Parathyroid adenoma (tissue), 2 donors: Measurements from ENCODE around the gene CCR4.
"Not testable (repeated sequence)": the region's sequence is repeated elsewhere in the genome, so short reads cannot be mapped to it uniquely, and the experiment has no call there.

Experiments
- H2AFZ ChIP-seq: fragments of 300-600 bp; sonication (generic); one replicate; pipeline ENCODE4 v1.7.0; 2017; ENCODE audit warnings: antibody characterized with exemption, mild to moderate bottlenecking
- H3K27ac ChIP-seq: fragments of 300-600 bp; sonication (generic); one replicate; pipeline ENCODE4 v1.7.0; 2017
- H3K27me3 ChIP-seq: fragments of 300-600 bp; sonication (generic); one replicate; pipeline ENCODE4 v1.7.0; 2017; ENCODE audit warnings: low read length; ENCODE audit not compliant: control insufficient read depth, insufficient read depth
- H3K36me3 ChIP-seq: fragments of 300-600 bp; sonication (generic); one replicate; pipeline ENCODE4 v1.7.0; 2017; ENCODE audit warnings: low read length; ENCODE audit not compliant: control insufficient read depth, insufficient read depth
- H3K4me1 ChIP-seq: fragments of 300-600 bp; sonication (generic); one replicate; pipeline ENCODE4 v1.7.0; 2017; ENCODE audit warnings: control low read depth
- H3K4me2 ChIP-seq: fragments of 300-600 bp; sonication (generic); one replicate; pipeline ENCODE4 v1.7.0; 2017; ENCODE audit warnings: low read length
- H3K4me3 ChIP-seq: fragments of 300-600 bp; sonication (generic); one replicate; pipeline ENCODE4 v1.7.0; 2017; ENCODE audit warnings: low read depth, low read length
- H3K79me2 ChIP-seq: fragments of 300-600 bp; sonication (generic); one replicate; pipeline ENCODE4 v1.7.0; 2017; ENCODE audit warnings: control low read depth
- H3K9ac ChIP-seq: fragments of 300-600 bp; sonication (generic); one replicate; pipeline ENCODE4 v1.7.0; 2017; ENCODE audit warnings: mild to moderate bottlenecking
- H3K9me3 ChIP-seq: fragments of 300-600 bp; sonication (generic); one replicate; pipeline ENCODE4 v1.7.0; 2017; ENCODE audit warnings: low read length; ENCODE audit not compliant: control insufficient read depth
- TF ChIP-seq, protein P1 (sequence below): fragments of 300-600 bp; sonication (generic); IDR thresholded peaks from one replicate; pipeline ENCODE4 v1.7.0; 2017; ENCODE audit warnings: antibody characterized with exemption, mild to moderate bottlenecking
- donor health status: primary hyperparathyroidism.

The CCR4 gene

GRCh38 chr3:32934150-32934742, 17.2 kb upstream of the CCR4 start:
- Histone ChIP-seq H3K9me3 (no peaks in the 10 kb centered on the region), H3K79me2 (no peaks in the 10 kb centered on the region), H3K9ac (no peak overlapping the region), H3K27ac (no peak overlapping the region), H3K4me3 (no peak overlapping the region), H3K36me3 (no peaks in the 10 kb centered on the region), H3K4me2 (no peak overlapping the region), H3K4me1 (no peaks in the 10 kb centered on the region), H2AFZ (no peak overlapping the region), H3K27me3 (no peaks in the 10 kb centered on the region)
- TF ChIP-seq, protein P1, sequence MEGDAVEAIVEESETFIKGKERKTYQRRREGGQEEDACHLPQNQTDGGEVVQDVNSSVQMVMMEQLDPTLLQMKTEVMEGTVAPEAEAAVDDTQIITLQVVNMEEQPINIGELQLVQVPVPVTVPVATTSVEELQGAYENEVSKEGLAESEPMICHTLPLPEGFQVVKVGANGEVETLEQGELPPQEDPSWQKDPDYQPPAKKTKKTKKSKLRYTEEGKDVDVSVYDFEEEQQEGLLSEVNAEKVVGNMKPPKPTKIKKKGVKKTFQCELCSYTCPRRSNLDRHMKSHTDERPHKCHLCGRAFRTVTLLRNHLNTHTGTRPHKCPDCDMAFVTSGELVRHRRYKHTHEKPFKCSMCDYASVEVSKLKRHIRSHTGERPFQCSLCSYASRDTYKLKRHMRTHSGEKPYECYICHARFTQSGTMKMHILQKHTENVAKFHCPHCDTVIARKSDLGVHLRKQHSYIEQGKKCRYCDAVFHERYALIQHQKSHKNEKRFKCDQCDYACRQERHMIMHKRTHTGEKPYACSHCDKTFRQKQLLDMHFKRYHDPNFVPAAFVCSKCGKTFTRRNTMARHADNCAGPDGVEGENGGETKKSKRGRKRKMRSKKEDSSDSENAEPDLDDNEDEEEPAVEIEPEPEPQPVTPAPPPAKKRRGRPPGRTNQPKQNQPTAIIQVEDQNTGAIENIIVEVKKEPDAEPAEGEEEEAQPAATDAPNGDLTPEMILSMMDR = peak; percentile 60

DNA sequence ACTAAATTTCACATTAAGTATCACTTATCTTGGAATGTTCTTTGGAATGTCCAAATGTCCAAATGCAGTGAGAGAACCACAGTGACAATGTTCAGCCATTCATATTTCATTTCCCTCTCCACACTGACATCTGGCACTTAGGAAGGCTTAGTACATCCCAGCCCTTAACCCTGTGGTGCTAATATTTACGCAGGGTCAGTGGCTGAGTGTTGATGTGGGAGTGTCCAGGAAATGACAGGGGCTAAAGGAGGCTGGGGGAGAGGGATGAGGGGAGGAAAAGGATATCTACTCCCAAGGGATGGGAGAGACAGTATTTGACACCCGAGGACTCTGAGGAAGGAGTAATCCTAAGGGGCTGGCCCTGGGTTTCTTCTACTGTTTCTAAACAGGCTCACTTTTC, 14.1 kb upstream of the CCR4 start:
- Histone ChIP-seq H3K27me3 (no peaks in the 10 kb centered on the region), H3K4me3 (no peak overlapping the region), H3K9ac (no peak overlapping the region), H3K36me3 (no peaks in the 10 kb centered on the region), H3K4me2 (no peak overlapping the region), H3K79me2 (no peaks in the 10 kb centered on the region), H3K4me1 (no peaks in the 10 kb centered on the region), H3K9me3 (no peaks in the 10 kb centered on the region), H2AFZ (no peak overlapping the region), H3K27ac (no peak overlapping the region)
- TF ChIP-seq, protein P1 = no peak

DNA sequence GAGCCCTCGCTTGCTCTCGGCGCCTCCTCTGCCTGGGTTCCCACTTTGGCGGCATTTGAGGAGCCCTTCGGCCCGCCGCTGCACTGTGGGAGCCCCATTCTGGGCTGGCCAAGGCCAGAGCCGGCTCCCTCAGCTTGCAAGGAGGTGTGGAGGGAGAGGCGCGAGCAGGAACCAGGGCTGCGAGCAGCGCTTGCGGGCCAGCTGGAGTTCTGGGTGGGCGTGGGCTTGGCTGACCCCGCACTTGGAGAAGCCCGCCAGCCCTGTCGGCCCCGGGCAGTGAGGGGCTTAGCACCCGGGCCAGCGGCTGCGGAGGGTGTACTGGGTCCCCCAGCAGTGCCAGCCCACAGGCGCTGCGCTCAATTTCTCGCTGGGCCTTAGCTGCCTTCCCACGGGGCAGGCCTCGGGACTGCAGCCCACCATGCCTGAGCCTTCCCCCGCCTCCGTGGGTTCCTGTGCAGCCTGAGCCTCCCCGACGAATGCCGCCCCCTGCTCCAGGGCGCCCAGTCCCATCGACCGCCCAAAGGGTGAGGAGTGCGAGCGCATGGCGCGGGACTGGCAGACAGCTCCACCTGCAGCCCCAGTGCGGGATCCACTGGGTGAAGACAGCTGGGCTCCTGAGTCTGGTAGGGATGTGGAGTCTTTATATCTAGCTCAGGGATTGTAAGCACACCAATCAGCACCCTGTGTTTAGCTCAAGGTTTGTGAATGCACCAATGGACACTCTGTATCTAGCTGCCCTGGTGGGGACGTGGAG, 11.7 kb upstream of the CCR4 start:
- H3K27me3 ChIP-seq, H3K4me1 ChIP-seq, H3K9ac ChIP-seq, H3K27ac ChIP-seq, H3K79me2 ChIP-seq, H3K4me3 ChIP-seq, H2AFZ ChIP-seq, H3K36me3 ChIP-seq, H3K9me3 ChIP-seq, H3K4me2 ChIP-seq: not testable (repeated sequence)

DNA sequence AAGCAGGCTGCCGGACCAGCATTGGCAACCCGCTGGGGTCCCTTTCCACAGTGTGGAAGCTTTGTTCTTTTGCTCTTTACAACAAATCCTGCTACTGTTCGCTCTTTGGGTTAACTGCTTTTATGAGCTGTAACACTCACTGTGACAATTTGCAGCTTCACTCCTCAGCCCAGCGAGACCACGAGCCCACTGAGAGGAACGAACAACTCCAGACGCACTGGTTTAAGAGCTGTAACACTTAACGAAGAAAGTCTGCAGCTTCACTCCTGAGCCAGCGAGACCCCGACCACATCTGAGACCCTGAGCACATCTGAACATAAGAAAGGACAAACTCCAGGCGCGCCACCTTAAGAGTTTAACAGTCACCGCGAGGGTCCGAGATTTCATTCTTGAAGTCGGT, 10.7 kb upstream of the CCR4 start:
- H3K79me2 ChIP-seq = no peaks in the 10 kb centered on the region
- H3K9ac ChIP-seq = no peak overlapping the region
- H3K4me1 ChIP-seq = no peaks in the 10 kb centered on the region
- H3K27me3 ChIP-seq = no peaks in the 10 kb centered on the region
- TF ChIP-seq, protein P1 = no peak
- no peak overlapping the region for H3K4me3 ChIP-seq
- no peak overlapping the region for H3K27ac ChIP-seq
- no peaks in the 10 kb centered on the region for H3K36me3 ChIP-seq
- H3K4me2 ChIP-seq = no peak overlapping the region
- H2AFZ ChIP-seq = no peak overlapping the region
- no peaks in the 10 kb centered on the region for H3K9me3 ChIP-seq

DNA sequence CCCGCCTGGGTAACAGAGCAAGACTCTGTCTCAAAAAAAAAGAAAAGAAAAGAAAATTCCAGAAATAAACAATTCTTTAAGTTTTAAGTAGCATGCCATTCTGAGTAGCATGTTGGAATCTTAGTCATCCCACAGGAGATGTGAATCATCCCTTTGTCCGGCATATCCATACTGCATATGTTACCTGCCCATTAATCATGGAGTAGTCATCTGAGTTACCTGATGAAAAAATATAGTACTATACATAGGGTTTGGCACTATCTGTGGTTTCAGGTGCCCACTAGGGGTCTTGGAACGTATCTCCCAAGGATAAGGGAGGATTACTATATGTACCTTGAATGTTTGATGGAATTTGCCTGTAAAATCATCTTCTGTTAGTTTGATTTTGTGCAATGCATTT, 6.3 kb upstream of the CCR4 start:
- H3K9me3 ChIP-seq = no peaks in the 10 kb centered on the region
- no peak overlapping the region for H3K4me3 ChIP-seq
- no peaks in the 10 kb centered on the region for H3K27me3 ChIP-seq
- H3K27ac ChIP-seq = no peak overlapping the region
- H3K9ac ChIP-seq = no peak overlapping the region
- H3K79me2 ChIP-seq = no peaks in the 10 kb centered on the region
- peaks cover 18% of the 10 kb centered on the region for H3K4me1 ChIP-seq
- H3K4me2 ChIP-seq = no peak overlapping the region
- H3K36me3 ChIP-seq = no peaks in the 10 kb centered on the region
- no peak overlapping the region for H2AFZ ChIP-seq
- TF ChIP-seq, protein P1 = no peak

DNA sequence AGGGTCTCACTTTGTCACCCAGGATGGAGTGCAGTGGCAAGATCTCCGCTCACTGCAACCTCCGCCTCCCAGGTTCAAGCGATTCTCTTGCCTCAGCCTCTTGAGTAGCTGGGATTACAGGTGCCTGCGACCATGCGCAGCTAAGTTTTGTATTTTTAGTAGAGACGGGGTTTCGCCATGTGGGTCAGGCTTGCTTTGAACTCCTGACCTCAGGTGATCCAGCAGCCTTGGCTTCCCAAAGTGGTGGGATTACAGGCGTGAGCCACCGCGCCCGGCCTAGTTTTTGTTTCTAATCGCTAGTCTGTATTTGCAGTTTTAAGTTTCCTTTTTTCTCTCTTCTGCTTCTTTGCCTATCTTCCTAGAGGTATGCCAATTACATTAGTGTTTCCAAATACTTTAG, 5.8 kb upstream of the CCR4 start:
- not testable (repeated sequence) for H3K4me2 ChIP-seq, H3K27ac ChIP-seq

More for the DNA sequence above, 5.8 kb upstream of the CCR4 start:
- not testable (repeated sequence) for H3K79me2 ChIP-seq, H3K27me3 ChIP-seq, H3K4me3 ChIP-seq, H3K9me3 ChIP-seq, H3K9ac ChIP-seq, H2AFZ ChIP-seq, H3K36me3 ChIP-seq
- peaks cover 18% of the 10 kb centered on the region for H3K4me1 ChIP-seq
